ENCODE measurements around the gene KRTAP10-10. TPM values are rescaled to one million over a fixed set of nuclear protein-coding genes. Genes with fewer than 3 reads are reported as not detected.

Gene KRTAP10-10
- total RNA-seq, 1 donor from 2014 or later = not detected

DNA sequence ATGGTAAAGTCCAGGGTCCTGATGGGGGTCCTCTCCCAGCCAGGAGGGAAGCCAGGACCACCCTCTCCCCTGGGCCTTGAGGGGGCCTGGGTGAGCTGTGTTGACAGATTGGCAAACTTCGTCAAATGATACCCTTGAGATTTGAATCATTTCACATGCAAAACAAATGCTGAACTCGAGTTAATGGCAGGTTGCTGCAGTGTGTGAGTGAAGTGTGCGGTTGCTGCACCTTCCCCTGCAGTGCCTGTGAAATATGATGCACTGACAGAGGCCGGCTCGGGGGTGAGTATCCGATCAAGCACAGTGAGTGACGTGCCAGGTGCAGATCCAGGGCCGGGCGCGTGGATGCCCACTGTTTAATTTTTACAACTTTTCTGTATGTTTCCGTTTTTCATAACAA lies 50.5 kb downstream of the KRTAP10-10 start:
- no peak for FAIRE-seq
- no peak overlapping the region for H3K4me3 ChIP-seq (ENCODE audit: low read depth, low read length)
- H3K36me3 ChIP-seq (ENCODE audit: control insufficient read depth, insufficient read depth, low read length) = no peaks in the 10 kb centered on the region
- TF ChIP-seq, protein P1, sequence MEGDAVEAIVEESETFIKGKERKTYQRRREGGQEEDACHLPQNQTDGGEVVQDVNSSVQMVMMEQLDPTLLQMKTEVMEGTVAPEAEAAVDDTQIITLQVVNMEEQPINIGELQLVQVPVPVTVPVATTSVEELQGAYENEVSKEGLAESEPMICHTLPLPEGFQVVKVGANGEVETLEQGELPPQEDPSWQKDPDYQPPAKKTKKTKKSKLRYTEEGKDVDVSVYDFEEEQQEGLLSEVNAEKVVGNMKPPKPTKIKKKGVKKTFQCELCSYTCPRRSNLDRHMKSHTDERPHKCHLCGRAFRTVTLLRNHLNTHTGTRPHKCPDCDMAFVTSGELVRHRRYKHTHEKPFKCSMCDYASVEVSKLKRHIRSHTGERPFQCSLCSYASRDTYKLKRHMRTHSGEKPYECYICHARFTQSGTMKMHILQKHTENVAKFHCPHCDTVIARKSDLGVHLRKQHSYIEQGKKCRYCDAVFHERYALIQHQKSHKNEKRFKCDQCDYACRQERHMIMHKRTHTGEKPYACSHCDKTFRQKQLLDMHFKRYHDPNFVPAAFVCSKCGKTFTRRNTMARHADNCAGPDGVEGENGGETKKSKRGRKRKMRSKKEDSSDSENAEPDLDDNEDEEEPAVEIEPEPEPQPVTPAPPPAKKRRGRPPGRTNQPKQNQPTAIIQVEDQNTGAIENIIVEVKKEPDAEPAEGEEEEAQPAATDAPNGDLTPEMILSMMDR (IDR thresholded peaks at IDR 0.05; ENCODE audit: insufficient read depth, low read length, severe bottlenecking) = no peak
- H3K27me3 ChIP-seq (ENCODE audit: control insufficient read depth, insufficient read depth, low read length) = no peaks in the 10 kb centered on the region
- no peak for DNase-seq (ENCODE audit: low read depth)

Other genes starting within 250 kb of the KRTAP10-10 start
- under 0.01 and 0.38 TPM in 2 replicates for gene LRRC3, start 181.8 kb upstream of the KRTAP10-10 start, total RNA-seq
- not detected in 2 replicates for gene KRTAP10-1, start 97.2 kb upstream of the KRTAP10-10 start, total RNA-seq
- gene KRTAP10-2, start 85.9 kb upstream of the KRTAP10-10 start, total RNA-seq = not detected in 2 replicates
- not detected in 2 replicates for gene KRTAP10-3, start 78.6 kb upstream of the KRTAP10-10 start, total RNA-seq
- gene KRTAP10-4, start 63.6 kb upstream of the KRTAP10-10 start, total RNA-seq = not detected in 2 replicates
- gene KRTAP10-5, start 56.8 kb upstream of the KRTAP10-10 start, total RNA-seq = not detected in 2 replicates
- gene KRTAP10-6, start 44.9 kb upstream of the KRTAP10-10 start, total RNA-seq = not detected in 2 replicates
- gene KRTAP10-7, start 36.8 kb upstream of the KRTAP10-10 start, total RNA-seq = not detected in 2 replicates
- gene KRTAP10-8, start 25.3 kb upstream of the KRTAP10-10 start, total RNA-seq = not detected in 2 replicates
- gene KRTAP10-9, start 10.3 kb upstream of the KRTAP10-10 start, total RNA-seq = not detected in 2 replicates
- gene KRTAP10-11, start 9.1 kb downstream of the KRTAP10-10 start, total RNA-seq = not detected in 2 replicates
- not detected in 2 replicates for gene KRTAP12-4, start 17.3 kb downstream of the KRTAP10-10 start, total RNA-seq
- gene KRTAP12-3, start 20.6 kb downstream of the KRTAP10-10 start, total RNA-seq = not detected in 2 replicates
- not detected in 2 replicates for gene KRTAP12-2, start 29.6 kb downstream of the KRTAP10-10 start, total RNA-seq
- not detected in 2 replicates for gene KRTAP12-1, start 44.8 kb downstream of the KRTAP10-10 start, total RNA-seq
- gene KRTAP10-12, start 59.8 kb downstream of the KRTAP10-10 start, total RNA-seq = not detected in 2 replicates
- not detected in 2 replicates for gene TSPEAR, start 74.2 kb downstream of the KRTAP10-10 start, total RNA-seq
- gene UBE2G2, start 164.5 kb downstream of the KRTAP10-10 start, total RNA-seq = 67.4 and 70.0 TPM in 2 replicates
- gene SUMO3, start 180.7 kb downstream of the KRTAP10-10 start, total RNA-seq = 103 and 131 TPM in 2 replicates
- 107 and 124 TPM in 2 replicates for gene PTTG1IP, start 236.3 kb downstream of the KRTAP10-10 start, total RNA-seq

All from bronchial epithelial cell (primary cell).